IPS DF 4.7 (cell line): Measurements from ENCODE around the gene HHATL.
"Not testable (repeated sequence)": the region's sequence is repeated elsewhere in the genome, so short reads cannot be mapped to it uniquely, and the experiment has no call there.

Experiments used
- DNase-seq: peaks from one replicate; pipeline ENCODE4 v3.0.0-alpha.2; 2013; ENCODE audit warnings: low spot score; ENCODE audit errors: extremely low read depth

The HHATL gene

DNA sequence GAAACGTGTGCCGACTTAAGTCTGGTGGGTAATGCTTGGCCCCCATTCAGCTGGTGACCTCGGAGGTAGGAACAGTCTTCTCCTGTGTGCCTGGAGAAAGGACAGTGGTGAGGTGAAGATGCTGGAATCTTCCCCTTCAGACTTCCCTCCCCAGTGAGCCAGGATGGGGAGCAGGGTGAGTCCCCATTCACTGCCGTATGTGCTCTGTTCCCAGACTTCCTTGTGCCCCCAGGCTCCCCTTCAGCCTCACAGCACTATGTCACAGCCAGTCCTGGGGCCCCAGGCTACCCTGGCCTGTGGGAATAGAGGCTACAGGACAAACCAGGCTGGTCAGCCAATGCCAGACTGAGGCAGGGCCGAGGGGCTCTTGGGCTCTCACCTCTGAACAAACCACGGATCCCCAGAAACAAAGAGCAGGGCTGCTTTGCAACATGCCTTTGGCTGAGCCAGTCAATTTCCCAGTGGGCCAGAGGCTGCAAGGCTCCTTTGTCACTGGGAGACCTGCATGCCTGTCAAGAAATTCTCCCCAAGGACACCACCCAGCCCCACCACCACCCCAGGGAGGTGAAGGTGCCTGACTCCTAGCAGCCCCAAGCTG lies 31.8 kb upstream of the HHATL start:
- DNase-seq = no peak

GRCh38 chr3:42733501-42734262 lies 31.1 kb upstream of the HHATL start:
- no peak for DNase-seq

GRCh38 chr3:42732829-42733459 lies 30.3 kb upstream of the HHATL start:
- no peak for DNase-seq

DNA sequence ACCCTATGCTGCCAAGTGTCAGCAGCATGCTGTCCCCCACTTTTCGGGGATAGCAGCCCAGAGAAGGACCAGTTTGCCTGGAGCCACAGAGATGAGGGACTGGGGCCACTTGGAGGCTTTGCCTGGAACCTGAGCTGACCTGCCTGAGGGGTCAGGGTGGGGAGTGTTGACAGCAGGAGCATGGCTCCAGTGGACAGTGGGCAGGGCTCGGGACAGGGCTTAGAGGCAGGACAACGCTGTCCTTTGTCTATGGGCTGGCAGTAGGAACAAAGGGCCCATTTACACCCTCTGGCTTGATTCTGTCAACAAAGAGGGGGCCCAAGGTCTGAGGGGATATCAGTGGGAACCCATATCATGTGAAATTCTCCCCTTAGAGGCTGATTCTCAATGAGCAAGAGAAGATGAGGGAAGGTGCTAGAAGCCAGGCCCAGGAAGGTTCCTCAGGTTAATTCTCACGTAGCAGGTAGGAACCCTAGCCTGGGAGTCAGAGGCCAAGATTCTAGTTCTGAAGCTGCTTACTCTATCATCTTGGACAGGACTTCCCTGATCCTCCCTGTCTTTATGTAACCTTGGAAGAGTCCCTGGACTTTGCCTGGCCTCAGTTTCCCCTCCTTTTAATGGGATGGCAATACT lies 29.7 kb upstream of the HHATL start:
- no peak for DNase-seq

GRCh38 chr3:42731476-42732195 lies 29.0 kb upstream of the HHATL start:
- DNase-seq = no peak

- no peak for DNase-seq
These were observed 28.3 kb upstream of the HHATL start for GRCh38 chr3:42730706-42731420.

DNA sequence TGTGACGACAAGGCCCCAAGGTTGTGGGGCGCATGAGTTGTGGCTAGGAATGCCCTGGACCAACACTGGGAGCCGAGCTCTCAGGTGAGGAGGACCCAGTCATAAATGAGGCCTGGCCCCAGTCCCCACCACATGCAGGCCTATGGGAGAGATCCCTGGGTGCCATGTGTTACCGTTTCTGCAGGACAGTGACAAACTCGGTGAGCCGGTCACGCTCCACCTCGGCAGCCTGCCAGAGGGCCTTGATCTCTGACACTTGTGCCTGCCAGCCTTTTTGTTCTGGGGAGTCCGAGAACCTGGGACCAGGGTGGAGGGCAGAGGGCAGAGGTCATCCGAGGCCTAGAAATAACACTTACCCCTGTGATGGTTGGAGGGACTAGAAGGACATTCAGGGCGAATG lies 27.7 kb upstream of the HHATL start:
- DNase-seq = no peak

DNA sequence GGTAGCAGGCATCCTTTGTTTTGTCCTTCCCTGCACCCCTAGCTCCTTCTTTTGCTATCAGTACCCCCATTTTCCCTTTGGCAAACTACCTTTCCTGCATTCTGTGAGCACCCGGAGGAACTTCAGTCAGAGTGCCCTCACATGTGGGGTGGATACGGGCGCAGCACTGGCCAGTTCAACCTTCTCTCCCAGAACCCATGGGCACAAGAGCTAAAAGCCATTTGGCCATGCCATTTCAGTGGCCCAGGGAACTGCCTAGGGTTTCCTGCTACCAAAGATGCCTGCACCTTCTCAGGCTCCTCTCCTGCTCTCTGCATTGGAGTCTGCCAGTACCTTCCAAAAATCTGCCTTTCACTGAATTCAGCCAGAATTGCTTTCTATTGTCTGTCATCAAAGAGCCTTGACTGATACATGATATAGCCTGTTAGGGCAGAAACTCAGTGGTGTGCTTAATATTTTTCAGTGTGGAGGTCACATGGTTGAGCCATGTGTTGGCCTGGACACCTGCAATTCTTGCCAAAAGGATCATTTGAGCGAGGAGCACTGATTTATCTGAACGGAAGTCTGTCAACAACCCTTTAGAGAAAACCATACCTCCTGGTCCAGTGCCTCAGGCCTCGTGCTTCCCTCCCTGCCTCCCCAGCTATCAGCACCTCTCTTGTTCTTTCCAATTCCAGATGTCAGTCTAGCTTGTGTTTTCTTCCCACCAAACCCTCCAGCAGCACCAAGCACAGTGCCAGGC lies 27.0 kb upstream of the HHATL start:
- no peak for DNase-seq

DNA sequence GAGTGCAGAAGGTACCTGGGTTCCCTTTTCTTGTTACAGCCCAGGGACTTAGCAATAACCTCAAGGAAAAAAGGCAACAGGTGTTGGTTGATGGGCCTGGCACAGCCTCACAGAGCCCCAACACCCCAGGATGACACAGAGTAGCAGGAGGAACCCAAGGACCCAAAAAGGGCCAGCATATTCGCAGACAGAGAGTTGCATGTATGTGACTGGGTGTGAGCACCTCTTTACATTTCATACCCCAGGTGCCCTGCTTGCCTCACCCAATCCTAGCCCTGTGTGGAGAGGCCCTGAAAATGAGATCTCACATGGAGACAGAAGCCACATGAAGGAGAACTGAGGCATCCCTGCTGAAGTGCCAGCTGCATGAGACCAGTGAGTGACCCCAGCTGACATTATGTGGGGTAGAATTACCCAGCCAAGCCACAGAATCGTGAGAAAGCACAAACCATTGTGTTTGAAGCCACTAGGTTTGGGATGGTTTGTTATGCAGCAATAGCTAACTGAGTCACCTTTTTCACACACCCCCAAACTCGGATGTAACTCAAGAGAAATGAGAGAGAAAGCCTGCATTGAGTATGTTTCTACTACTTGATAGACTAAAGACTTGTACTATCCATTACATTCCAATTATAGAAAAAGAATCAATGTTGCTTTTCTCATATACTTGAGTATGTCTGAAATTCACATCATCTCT lies 26.2 kb upstream of the HHATL start:
- no peak for DNase-seq

DNA sequence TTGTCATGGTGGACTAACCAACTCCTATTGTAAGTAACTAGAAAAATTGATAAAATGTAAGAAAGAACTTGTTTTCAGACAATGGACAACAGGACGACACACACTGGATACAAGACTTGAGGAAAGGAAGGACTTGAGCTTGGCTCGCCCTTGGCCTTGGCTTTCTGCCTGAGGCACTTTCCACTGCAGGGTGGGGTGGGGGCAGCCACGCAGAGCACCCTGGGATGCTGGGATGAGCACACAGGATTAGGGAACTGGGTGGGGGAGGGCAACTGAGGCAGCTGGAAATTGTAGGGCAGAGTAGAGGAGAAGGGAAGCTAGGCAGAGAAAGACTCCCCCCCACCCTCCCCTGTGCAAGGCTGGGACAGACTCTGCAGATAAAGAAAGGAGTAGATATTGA lies 25.5 kb upstream of the HHATL start:
- no peak for DNase-seq

- DNase-seq = no peak
These were observed 22.9 kb upstream of the HHATL start for GRCh38 chr3:42725454-42725853.

GRCh38 chr3:42723219-42723618 lies 20.6 kb upstream of the HHATL start:
- DNase-seq = no peak

GRCh38 chr3:42722442-42722841 lies 19.8 kb upstream of the HHATL start:
- not testable (repeated sequence) for DNase-seq

DNA sequence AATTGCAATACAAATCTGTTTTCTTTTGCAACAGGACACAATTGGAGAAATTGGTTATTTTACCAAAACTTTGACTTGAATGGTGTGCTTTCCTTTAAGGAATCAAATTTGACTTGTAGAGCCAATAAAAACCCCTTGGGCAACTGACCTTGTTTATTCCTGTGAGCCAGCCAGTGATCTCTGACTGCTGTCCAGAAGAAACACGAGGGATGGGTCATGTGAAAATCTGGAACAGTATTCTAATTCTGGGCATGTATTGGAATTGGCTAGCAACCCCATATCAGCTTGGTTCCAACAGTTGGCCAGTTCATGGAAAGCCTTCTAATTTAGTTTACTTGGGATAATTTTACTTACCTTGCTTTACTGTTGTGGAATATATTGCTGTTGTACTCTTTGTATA lies 19.1 kb upstream of the HHATL start:
- no peak for DNase-seq

GRCh38 chr3:42720126-42720525 lies 17.5 kb upstream of the HHATL start:
- no peak for DNase-seq

- no peak for DNase-seq
These were observed 16.4 kb upstream of the HHATL start for GRCh38 chr3:42719002-42719401.

GRCh38 chr3:42718338-42718737 lies 15.7 kb upstream of the HHATL start:
- no peak for DNase-seq

GRCh38 chr3:42717306-42717705 lies 14.7 kb upstream of the HHATL start:
- no peak for DNase-seq

DNA sequence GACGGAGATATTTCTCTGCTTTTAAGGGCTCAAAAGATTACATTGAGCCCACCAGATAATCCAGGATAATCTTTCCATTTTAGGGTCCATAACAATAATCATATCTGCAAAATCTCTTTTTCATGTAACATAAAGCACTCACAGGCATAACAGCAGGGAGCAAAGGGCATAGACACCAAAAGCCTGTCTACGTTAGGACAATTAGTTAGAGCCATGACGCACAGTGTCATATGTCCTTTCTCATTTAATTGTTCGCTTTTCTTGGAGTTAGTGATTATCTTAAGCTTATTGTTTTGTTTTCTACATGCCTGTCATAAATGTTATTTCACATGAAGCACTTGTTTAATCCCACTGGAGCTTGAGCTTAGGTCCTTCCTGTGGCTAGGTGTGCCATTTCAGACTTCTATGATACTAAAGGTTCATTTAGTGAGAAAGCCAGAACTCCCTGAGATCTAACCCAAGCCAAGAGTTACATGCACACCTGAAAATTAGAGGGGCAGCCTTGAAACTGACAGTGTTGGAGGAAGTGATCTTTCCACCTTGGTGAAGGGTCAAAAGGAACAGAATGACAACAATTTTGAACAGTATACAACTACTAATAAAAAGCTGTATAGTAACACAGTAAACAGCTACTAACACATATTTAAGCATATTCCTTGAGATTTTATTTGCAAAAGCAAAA lies 11.7 kb upstream of the HHATL start:
- DNase-seq = no peak
